ENCODE data around the gene KCNK7.

Gene KCNK7

DNA sequence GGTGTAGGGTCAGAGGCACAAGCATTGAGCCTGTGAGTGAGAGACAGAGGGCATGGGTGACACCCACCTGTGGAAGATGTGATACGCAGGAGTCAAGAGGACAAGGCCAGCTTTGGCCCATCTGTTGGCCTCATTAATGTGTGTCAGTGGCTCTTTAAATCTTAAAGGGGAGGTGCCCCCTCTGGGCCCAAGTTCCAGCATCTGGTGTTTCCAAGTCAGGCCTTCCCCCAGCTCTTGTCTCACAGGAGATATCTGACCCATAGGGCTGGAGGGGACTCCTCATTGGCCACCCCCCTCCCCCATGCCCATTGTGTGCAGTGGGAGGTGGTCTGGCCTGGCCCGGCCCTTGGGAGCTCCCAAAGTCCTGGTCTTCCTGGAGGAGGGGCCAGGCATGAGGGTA lies 8.9 kb downstream of the KCNK7 start:
- in situ Hi-C loops (cut with HindIII; ENCODE audit: low pct_unique_long_range_greater_than_20kb, low sequenced_read_pairs): no loop called here
- no peak for TF ChIP-seq JUND (IDR thresholded peaks at IDR 0.05; ENCODE audit: low read depth)
- DNase-seq (ENCODE audit: low read depth in 1 of 2, low spot score in 1 of 2): no peak

DNA sequence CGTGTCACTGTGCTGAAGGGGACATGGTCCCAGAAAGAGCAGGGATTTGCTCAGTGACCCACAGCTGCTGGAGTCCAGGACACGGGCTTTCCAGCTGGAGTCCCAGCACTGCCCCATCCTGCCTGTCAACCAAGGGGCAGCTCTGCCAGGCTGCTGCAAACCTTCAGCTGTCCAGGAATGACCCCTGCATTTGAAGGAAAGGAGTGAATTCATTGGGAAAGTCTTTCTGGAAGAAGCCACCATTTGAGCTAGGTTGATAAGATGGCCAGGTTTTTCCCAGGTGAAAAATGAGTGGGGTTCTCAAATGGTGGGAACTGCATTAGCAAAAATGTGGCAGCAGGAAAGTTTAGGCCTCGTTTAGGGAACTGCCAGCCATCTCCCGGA lies 9.4 kb downstream of the KCNK7 start:
- no peak for TF ChIP-seq JUND (IDR thresholded peaks at IDR 0.05; ENCODE audit: low read depth)
- in situ Hi-C loops (cut with HindIII; ENCODE audit: low pct_unique_long_range_greater_than_20kb, low sequenced_read_pairs): no loop called here
- no peak for DNase-seq (ENCODE audit: low read depth in 1 of 2, low spot score in 1 of 2)

GRCh38 chr11:65585396-65586246 lies 10.0 kb downstream of the KCNK7 start:
- in situ Hi-C loops (cut with HindIII; ENCODE audit: low pct_unique_long_range_greater_than_20kb, low sequenced_read_pairs): no loop called here
- no peak for TF ChIP-seq JUND (IDR thresholded peaks at IDR 0.05; ENCODE audit: low read depth)
- DNase-seq (ENCODE audit: low read depth in 1 of 2, low spot score in 1 of 2): no peak

GRCh38 chr11:65584723-65585171 lies 10.9 kb downstream of the KCNK7 start:
- in situ Hi-C loops (cut with HindIII; ENCODE audit: low pct_unique_long_range_greater_than_20kb, low sequenced_read_pairs): no loop called here
- TF ChIP-seq JUND (IDR thresholded peaks at IDR 0.05; ENCODE audit: low read depth): no peak
- no peak for DNase-seq (ENCODE audit: low read depth in 1 of 2, low spot score in 1 of 2)

GRCh38 chr11:65584106-65584505 lies 11.5 kb downstream of the KCNK7 start:
- TF ChIP-seq JUND (IDR thresholded peaks at IDR 0.05; ENCODE audit: low read depth): no peak
- no peak for DNase-seq (ENCODE audit: low read depth in 1 of 2, low spot score in 1 of 2)
- in situ Hi-C loops (cut with HindIII; ENCODE audit: low pct_unique_long_range_greater_than_20kb, low sequenced_read_pairs): no loop called here

- in situ Hi-C loops (cut with HindIII; ENCODE audit: low pct_unique_long_range_greater_than_20kb, low sequenced_read_pairs): no loop called here
- no peak for TF ChIP-seq JUND (IDR thresholded peaks at IDR 0.05; ENCODE audit: low read depth)
- DNase-seq (ENCODE audit: low read depth in 1 of 2, low spot score in 1 of 2): no peak
Observed at GRCh38 chr11:65583589-65583988, 12.0 kb downstream of the KCNK7 start.

DNA sequence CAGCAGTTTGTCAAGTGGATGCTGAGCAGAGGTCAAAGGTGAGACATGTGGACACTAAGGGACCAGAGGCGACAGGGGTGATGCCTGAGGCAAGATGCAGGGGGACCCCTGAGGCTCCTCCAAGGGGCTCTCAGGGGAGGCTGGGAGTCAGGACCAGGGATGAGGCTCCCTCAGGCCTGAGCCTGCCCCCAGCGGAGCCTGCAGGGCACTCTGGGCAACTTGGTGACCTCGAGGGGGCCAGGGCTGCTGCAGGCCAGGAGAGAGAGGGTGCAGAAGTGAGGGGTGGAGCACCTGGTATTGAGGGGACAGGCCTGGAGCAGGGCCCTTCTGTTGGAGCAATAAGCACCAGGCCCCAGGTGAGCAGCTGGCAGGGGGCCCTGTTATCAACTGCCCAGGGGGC lies 13.7 kb downstream of the KCNK7 start:
- in situ Hi-C loops (cut with HindIII; ENCODE audit: low pct_unique_long_range_greater_than_20kb, low sequenced_read_pairs): no loop called here
- DNase-seq (ENCODE audit: low read depth in 1 of 2, low spot score in 1 of 2): no peak
- no peak for TF ChIP-seq JUND (IDR thresholded peaks at IDR 0.05; ENCODE audit: low read depth)

DNA sequence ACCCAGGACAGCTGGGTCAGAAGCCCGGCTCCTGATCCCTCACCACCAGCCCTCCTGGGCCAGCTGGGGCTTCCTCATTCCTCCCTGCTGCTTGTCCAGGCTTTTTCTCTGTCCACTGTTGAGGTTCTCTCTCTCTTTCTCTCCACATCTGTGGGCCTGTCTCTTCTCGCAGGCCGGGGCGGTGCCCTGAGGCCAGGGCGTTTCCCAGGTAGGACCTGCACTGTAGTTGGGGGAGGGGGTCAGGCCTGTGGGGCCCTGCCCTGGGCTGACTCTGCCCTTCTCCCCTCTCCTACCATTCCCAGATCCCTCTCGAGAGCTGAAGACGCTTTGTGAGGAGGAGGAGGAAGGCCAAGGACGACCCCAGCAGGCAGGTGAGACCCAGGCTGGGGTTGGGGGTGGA lies 14.8 kb downstream of the KCNK7 start:
- in situ Hi-C loops (cut with HindIII; ENCODE audit: low pct_unique_long_range_greater_than_20kb, low sequenced_read_pairs): no loop called here
- no peak for TF ChIP-seq JUND (IDR thresholded peaks at IDR 0.05; ENCODE audit: low read depth)

GRCh38 chr11:65580031-65580692 lies 15.4 kb downstream of the KCNK7 start:
- no peak for TF ChIP-seq JUND (IDR thresholded peaks at IDR 0.05; ENCODE audit: low read depth)
- in situ Hi-C loops (cut with HindIII; ENCODE audit: low pct_unique_long_range_greater_than_20kb, low sequenced_read_pairs): no loop called here
- DNase-seq (ENCODE audit: low read depth in 1 of 2, low spot score in 1 of 2): no peak

More for the DNA sequence above, 14.8 kb downstream of the KCNK7 start:
- DNase-seq (ENCODE audit: low read depth in 1 of 2, low spot score in 1 of 2): no peak

- no peak for TF ChIP-seq JUND (IDR thresholded peaks at IDR 0.05; ENCODE audit: low read depth)
- no peak for DNase-seq (ENCODE audit: low read depth in 1 of 2, low spot score in 1 of 2)
- in situ Hi-C loops (cut with HindIII; ENCODE audit: low pct_unique_long_range_greater_than_20kb, low sequenced_read_pairs): no loop called here
Observed at GRCh38 chr11:65579291-65579690, 16.3 kb downstream of the KCNK7 start.

- no peak for DNase-seq (ENCODE audit: low read depth in 1 of 2, low spot score in 1 of 2)
- no peak for TF ChIP-seq JUND (IDR thresholded peaks at IDR 0.05; ENCODE audit: low read depth)
- in situ Hi-C loops (cut with HindIII; ENCODE audit: low pct_unique_long_range_greater_than_20kb, low sequenced_read_pairs): no loop called here
Observed at GRCh38 chr11:65578667-65579066, 16.9 kb downstream of the KCNK7 start.

- TF ChIP-seq JUND (IDR thresholded peaks at IDR 0.05; ENCODE audit: low read depth): no peak
- no peak for DNase-seq (ENCODE audit: low read depth in 1 of 2, low spot score in 1 of 2)
- in situ Hi-C loops (cut with HindIII; ENCODE audit: low pct_unique_long_range_greater_than_20kb, low sequenced_read_pairs): no loop called here
Observed at GRCh38 chr11:65578134-65578533, 17.5 kb downstream of the KCNK7 start.

DNA sequence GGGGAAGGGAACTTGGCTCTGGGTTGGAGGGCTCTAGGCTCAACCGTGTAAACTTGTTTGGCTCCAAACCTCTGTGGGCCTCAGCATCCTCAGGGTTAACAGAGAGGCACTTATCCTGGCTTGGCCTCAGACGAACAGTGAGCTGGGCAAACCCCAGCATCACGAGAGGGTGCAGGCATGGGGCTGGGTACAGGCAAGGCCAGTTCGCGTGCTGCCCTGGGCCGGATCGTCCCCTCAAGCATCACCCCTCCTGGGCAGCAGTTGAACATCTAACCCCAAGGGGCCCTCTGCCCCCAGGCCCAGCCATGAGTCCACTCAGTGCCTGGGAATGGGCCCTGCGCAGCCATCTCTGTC lies 17.9 kb downstream of the KCNK7 start:
- in situ Hi-C loops (cut with HindIII; ENCODE audit: low pct_unique_long_range_greater_than_20kb, low sequenced_read_pairs): no loop called here
- TF ChIP-seq JUND (IDR thresholded peaks at IDR 0.05; ENCODE audit: low read depth): no peak
- no peak for DNase-seq (ENCODE audit: low read depth in 1 of 2, low spot score in 1 of 2)
